SK-N-SH treated with all-trans-retinoic acid at 6 μM for 48 hours (cell line): ENCODE measurements around the gene OR3A1.
"Not testable (repeated sequence)": the region's sequence is repeated elsewhere in the genome, so short reads cannot be mapped to it uniquely, and the experiment has no call there.

Experiments
- ATAC-seq: fragments of 200-7000 bp; cut with Tn5 transposase; 3 replicates; pipeline ENCODE4 v1.9.1; 2020; ENCODE audit warnings: mild to moderate bottlenecking, moderate library complexity
- BACH2 ChIP-seq: fragments of 250-450 bp; sonication (Bioruptor Pico); IDR thresholded peaks from 2 replicates; pipeline ENCODE4 v1.9.0; 2021; ENCODE audit warnings: mild to moderate bottlenecking, borderline replicate concordance
- CSDC2 ChIP-seq: fragments of 250-450 bp; sonication (Bioruptor Pico); IDR thresholded peaks from 2 replicates; pipeline ENCODE4 v1.5.0; 2020; ENCODE audit warnings: mild to moderate bottlenecking, moderate library complexity
- ESRRG ChIP-seq: fragments of 250-450 bp; sonication (Bioruptor Pico); IDR thresholded peaks from 2 replicates; pipeline ENCODE4 v1.6.1; 2021; ENCODE audit warnings: mild to moderate bottlenecking
- GLIS3 ChIP-seq: fragments of 250-450 bp; sonication (Bioruptor Pico); IDR thresholded peaks from 2 replicates; pipeline ENCODE4 v1.5.0; 2020; ENCODE audit warnings: mild to moderate bottlenecking, moderate library complexity
- OSR1 ChIP-seq: fragments of 250-450 bp; sonication (Bioruptor Pico); IDR thresholded peaks from 2 replicates; pipeline ENCODE4 v1.8.0; 2022; ENCODE audit warnings: moderate library complexity, mild to moderate bottlenecking, inconsistent platforms
- RARB ChIP-seq: fragments of 250-450 bp; sonication (Bioruptor Pico); IDR thresholded peaks from 2 replicates; pipeline ENCODE4 v1.8.0; 2021; ENCODE audit warnings: mild to moderate bottlenecking, moderate library complexity
- SNAI2 ChIP-seq: fragments of 250-450 bp; sonication (Bioruptor Pico); IDR thresholded peaks from 2 replicates; pipeline ENCODE4 v1.5.0; 2020; ENCODE audit warnings: mild to moderate bottlenecking, moderate library complexity
- TOX ChIP-seq: fragments of 250-450 bp; sonication (Bioruptor Pico); IDR thresholded peaks from 2 replicates; pipeline ENCODE4 v1.8.0; 2021; ENCODE audit warnings: mild to moderate bottlenecking, moderate library complexity, borderline replicate concordance
- ZFP3 ChIP-seq: fragments of 250-450 bp; sonication (Bioruptor Pico); IDR thresholded peaks from 2 replicates; pipeline ENCODE4 v1.5.0; 2020; ENCODE audit warnings: mild to moderate bottlenecking, moderate library complexity
- ZFP30 ChIP-seq: fragments of 450-650 bp; formaldehyde crosslinking; IDR thresholded peaks from 2 replicates; pipeline ENCODE4 v1.5.0; 2022; ENCODE audit warnings: mild to moderate bottlenecking, moderate library complexity
- ZNF565 ChIP-seq: fragments of 450-650 bp; formaldehyde crosslinking; conservative IDR thresholded peaks from 2 replicates; pipeline ENCODE4 v1.5.0; 2020; ENCODE audit warnings: low read depth, mild to moderate bottlenecking, moderate library complexity
- ZNF70 ChIP-seq: fragments of 450-650 bp; formaldehyde crosslinking; IDR thresholded peaks from 2 replicates; pipeline ENCODE4 v1.5.0; 2020; ENCODE audit warnings: mild to moderate bottlenecking, moderate library complexity
- ZNF8 ChIP-seq: fragments of 450-650 bp; formaldehyde crosslinking; IDR thresholded peaks from 2 replicates; pipeline ENCODE4 v1.5.0; 2020; ENCODE audit warnings: mild to moderate bottlenecking, moderate library complexity
- TF ChIP-seq, protein P1 (sequence below): fragments of 250-450 bp; sonication (Bioruptor Pico); IDR thresholded peaks from 2 replicates; pipeline ENCODE4 v1.5.0; 2020; ENCODE audit warnings: mild to moderate bottlenecking, moderate library complexity
- TF ChIP-seq, protein P2 (sequence below): fragments of 250-450 bp; sonication (Bioruptor Pico); IDR thresholded peaks from 2 replicates; pipeline ENCODE4 v1.8.0; 2020; ENCODE audit warnings: mild to moderate bottlenecking, moderate library complexity, borderline replicate concordance
- TF ChIP-seq, protein P3 (sequence below): fragments of 250-450 bp; sonication (Bioruptor Pico); IDR thresholded peaks from 2 replicates; pipeline ENCODE4 v1.5.1; 2021; ENCODE audit warnings: mild to moderate bottlenecking, moderate library complexity

Gene OR3A1, protein sequence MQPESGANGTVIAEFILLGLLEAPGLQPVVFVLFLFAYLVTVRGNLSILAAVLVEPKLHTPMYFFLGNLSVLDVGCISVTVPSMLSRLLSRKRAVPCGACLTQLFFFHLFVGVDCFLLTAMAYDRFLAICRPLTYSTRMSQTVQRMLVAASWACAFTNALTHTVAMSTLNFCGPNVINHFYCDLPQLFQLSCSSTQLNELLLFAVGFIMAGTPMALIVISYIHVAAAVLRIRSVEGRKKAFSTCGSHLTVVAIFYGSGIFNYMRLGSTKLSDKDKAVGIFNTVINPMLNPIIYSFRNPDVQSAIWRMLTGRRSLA

DNA sequence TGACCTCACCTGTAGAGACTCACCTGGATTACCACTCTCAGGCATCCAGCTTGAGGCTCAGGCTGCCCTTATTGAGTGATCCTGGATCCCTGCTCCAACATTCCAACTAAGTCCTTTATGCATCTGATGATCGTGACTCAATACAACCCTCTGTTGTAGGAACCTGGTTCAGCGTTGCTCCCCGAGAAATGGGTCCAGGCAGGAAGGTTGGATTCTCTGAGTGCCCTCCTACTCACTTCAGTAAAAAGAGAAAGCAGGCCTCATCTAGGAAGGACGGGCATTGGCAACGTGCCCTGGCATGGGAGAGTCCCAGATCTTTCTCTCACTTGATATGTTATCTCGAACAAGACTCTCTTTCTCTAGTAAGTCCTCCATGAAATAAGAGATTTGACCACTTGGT lies at the start of gene OR3A1:
Gene OR3A1 (minus strand): TSS at position 101 of the 400 bp plus-strand sequence. CDS start 5,778 bp downstream, outside the sequence.
- no peak for ATAC-seq
- TF ChIP-seq RARB (no peak), ZFP3 (CRISPR knock-in tag) (no peak)

- not testable (repeated sequence) for ATAC-seq
These were observed 44.6 kb upstream of the OR3A1 start for GRCh38 chr17:3342782-3343181.

DNA sequence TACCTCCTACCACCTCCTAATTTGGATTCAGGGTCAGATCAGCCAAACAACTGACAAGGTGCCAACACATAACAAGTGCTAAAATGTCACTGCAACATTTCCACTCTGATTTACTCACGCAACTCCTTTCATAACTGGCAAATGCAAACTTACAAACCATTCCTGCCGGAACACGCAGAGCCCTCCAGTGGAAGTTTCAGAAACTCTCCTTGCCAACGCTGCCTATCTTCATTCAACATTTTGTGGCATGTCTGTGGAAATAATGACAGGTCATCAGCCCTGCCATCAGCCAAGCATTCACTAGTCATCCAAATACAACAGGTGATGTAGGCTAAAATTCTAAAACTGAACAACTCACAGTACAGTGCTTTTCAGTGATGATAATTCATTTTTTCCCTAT lies 37.7 kb upstream of the OR3A1 start:
- no peak for TF ChIP-seq BACH2 (CRISPR knock-in tag)
- TF ChIP-seq ZFP30 (CRISPR knock-in tag), result no peak
- no peak for ATAC-seq

GRCh38 chr17:3318336-3318735 lies 20.2 kb upstream of the OR3A1 start:
- no peak for ATAC-seq
- TF ChIP-seq ZFP3 (CRISPR knock-in tag) (no peak), TOX (no peak), RARB (no peak), BACH2 (CRISPR knock-in tag) (no peak), SNAI2 (CRISPR knock-in tag) (no peak), OSR1 (no peak), ESRRG (CRISPR knock-in tag) (no peak), CSDC2 (CRISPR knock-in tag) (no peak), GLIS3 (CRISPR knock-in tag) (no peak), ZNF70 (CRISPR knock-in tag) (no peak), ZFP30 (CRISPR knock-in tag) (no peak)
- TF ChIP-seq, protein P1, sequence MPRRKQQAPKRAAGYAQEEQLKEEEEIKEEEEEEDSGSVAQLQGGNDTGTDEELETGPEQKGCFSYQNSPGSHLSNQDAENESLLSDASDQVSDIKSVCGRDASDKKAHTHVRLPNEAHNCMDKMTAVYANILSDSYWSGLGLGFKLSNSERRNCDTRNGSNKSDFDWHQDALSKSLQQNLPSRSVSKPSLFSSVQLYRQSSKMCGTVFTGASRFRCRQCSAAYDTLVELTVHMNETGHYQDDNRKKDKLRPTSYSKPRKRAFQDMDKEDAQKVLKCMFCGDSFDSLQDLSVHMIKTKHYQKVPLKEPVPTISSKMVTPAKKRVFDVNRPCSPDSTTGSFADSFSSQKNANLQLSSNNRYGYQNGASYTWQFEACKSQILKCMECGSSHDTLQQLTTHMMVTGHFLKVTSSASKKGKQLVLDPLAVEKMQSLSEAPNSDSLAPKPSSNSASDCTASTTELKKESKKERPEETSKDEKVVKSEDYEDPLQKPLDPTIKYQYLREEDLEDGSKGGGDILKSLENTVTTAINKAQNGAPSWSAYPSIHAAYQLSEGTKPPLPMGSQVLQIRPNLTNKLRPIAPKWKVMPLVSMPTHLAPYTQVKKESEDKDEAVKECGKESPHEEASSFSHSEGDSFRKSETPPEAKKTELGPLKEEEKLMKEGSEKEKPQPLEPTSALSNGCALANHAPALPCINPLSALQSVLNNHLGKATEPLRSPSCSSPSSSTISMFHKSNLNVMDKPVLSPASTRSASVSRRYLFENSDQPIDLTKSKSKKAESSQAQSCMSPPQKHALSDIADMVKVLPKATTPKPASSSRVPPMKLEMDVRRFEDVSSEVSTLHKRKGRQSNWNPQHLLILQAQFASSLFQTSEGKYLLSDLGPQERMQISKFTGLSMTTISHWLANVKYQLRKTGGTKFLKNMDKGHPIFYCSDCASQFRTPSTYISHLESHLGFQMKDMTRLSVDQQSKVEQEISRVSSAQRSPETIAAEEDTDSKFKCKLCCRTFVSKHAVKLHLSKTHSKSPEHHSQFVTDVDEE (CRISPR knock-in tag), result no peak
- TF ChIP-seq, protein P2, sequence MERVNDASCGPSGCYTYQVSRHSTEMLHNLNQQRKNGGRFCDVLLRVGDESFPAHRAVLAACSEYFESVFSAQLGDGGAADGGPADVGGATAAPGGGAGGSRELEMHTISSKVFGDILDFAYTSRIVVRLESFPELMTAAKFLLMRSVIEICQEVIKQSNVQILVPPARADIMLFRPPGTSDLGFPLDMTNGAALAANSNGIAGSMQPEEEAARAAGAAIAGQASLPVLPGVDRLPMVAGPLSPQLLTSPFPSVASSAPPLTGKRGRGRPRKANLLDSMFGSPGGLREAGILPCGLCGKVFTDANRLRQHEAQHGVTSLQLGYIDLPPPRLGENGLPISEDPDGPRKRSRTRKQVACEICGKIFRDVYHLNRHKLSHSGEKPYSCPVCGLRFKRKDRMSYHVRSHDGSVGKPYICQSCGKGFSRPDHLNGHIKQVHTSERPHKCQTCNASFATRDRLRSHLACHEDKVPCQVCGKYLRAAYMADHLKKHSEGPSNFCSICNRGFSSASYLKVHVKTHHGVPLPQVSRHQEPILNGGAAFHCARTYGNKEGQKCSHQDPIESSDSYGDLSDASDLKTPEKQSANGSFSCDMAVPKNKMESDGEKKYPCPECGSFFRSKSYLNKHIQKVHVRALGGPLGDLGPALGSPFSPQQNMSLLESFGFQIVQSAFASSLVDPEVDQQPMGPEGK (CRISPR knock-in tag), result no peak
- TF ChIP-seq, protein P3, sequence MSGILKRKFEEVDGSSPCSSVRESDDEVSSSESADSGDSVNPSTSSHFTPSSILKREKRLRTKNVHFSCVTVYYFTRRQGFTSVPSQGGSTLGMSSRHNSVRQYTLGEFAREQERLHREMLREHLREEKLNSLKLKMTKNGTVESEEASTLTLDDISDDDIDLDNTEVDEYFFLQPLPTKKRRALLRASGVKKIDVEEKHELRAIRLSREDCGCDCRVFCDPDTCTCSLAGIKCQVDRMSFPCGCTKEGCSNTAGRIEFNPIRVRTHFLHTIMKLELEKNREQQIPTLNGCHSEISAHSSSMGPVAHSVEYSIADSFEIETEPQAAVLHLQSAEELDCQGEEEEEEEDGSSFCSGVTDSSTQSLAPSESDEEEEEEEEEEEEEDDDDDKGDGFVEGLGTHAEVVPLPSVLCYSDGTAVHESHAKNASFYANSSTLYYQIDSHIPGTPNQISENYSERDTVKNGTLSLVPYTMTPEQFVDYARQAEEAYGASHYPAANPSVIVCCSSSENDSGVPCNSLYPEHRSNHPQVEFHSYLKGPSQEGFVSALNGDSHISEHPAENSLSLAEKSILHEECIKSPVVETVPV (CRISPR knock-in tag), result no peak

DNA sequence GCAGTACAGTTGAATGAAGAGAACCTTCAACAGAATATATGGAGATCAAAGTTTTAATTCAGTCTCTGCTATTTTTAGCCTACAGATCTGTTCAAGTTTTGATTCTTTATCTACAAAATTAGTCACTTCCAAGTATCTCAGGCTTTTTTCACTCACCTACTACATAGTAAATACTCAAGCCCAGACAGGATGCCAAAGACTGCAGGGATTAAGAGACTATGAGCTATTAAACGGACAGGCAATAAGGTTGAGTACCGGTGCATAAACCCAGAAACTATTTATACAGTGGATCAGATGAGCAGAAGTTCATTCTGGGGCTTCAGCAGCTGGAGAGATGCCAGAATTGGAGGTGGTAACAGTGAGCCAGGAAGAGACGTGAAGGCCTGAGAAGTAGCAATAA lies 18.7 kb upstream of the OR3A1 start:
- no peak for ATAC-seq
- TF ChIP-seq OSR1, result no peak
- TF ChIP-seq, protein P1 (CRISPR knock-in tag), result no peak
- no peak for TF ChIP-seq ZNF8 (CRISPR knock-in tag)
- no peak for TF ChIP-seq GLIS3 (CRISPR knock-in tag)
- no peak for TF ChIP-seq ZNF565 (CRISPR knock-in tag)
